C4-2B (cell line): ENCODE measurements around the gene KCTD11.
A peak's percentile ranks its signal among the peaks of the same experiment; 100 is the strongest.

Experiments used
- H3K27ac ChIP-seq: fragments of 450-650 bp; 2 replicates; pipeline ENCODE4 v1.5.1; 2017
- ZFX ChIP-seq: fragments of 450-650 bp; IDR thresholded peaks from 2 replicates; pipeline ENCODE4 v1.6.1; 2017
- TF ChIP-seq, protein P1 (sequence below): fragments of 450-650 bp; conservative IDR thresholded peaks from 2 replicates; pipeline ENCODE4 v1.5.1; 2017; ENCODE audit warnings: mild to moderate bottlenecking

Gene KCTD11

DNA sequence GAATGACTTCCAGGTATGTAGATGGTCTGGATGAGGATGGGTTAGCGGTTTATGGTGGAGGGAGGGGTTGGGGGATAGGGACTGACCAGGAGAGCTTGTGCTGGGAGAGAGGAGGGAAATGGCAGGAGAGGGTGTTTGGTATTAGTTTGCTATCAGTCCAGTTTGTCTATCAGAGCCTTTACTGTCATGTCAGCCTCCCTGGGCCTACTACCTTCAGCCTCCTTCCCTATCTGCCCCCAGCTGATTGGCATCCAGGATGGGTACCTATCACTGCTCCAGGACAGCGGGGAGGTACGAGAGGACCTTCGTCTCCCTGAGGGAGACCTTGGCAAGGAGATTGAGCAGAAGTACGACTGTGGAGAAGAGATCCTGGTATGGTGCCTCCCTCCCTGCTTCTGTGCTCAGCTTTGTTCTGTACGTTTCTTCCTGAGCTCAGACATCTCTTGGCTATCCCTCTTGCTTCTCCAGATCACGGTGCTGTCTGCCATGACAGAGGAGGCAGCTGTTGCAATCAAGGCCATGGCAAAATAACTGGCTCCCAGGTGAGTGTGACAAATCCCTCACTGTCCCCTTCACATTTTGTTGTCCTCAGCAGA, 40.8 kb upstream of the KCTD11 start:
- no peak for TF ChIP-seq ZFX
- TF ChIP-seq, protein P1, sequence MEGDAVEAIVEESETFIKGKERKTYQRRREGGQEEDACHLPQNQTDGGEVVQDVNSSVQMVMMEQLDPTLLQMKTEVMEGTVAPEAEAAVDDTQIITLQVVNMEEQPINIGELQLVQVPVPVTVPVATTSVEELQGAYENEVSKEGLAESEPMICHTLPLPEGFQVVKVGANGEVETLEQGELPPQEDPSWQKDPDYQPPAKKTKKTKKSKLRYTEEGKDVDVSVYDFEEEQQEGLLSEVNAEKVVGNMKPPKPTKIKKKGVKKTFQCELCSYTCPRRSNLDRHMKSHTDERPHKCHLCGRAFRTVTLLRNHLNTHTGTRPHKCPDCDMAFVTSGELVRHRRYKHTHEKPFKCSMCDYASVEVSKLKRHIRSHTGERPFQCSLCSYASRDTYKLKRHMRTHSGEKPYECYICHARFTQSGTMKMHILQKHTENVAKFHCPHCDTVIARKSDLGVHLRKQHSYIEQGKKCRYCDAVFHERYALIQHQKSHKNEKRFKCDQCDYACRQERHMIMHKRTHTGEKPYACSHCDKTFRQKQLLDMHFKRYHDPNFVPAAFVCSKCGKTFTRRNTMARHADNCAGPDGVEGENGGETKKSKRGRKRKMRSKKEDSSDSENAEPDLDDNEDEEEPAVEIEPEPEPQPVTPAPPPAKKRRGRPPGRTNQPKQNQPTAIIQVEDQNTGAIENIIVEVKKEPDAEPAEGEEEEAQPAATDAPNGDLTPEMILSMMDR, result no peak
- no peak overlapping the region for H3K27ac ChIP-seq

DNA sequence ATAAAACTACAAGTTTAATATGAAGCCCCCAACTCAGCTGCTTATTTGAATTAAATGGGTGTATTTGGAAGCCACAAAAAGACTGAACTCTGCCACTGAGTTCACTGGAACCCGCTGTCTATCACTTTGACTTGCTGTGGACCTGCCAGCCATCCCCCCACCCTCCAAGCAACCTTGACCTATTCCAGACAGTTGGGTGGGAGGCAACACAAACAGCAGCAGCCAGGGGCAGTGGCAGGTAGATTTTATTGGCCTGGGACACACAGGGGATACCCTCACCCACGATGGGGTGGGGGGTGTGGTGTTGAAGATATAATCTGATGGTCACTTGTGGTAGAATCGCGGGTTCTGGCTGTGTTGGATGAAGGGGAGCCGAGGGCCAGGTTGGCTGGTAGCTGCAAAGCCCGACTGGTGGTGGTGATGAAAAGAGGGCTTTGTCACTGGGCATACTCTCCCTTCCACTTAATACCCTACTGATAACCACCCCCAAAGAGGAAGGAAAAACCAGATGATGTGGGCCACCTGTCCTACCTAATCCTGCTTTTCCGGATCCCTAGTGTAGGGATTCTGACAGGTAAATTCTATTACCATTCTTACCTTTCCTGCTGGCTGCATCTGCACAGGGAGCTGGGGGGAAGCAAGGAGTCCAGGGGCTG, 39.4 kb upstream of the KCTD11 start:
- no peak overlapping the region for H3K27ac ChIP-seq
- TF ChIP-seq, protein P1, result no peak
- TF ChIP-seq ZFX, result no peak

DNA sequence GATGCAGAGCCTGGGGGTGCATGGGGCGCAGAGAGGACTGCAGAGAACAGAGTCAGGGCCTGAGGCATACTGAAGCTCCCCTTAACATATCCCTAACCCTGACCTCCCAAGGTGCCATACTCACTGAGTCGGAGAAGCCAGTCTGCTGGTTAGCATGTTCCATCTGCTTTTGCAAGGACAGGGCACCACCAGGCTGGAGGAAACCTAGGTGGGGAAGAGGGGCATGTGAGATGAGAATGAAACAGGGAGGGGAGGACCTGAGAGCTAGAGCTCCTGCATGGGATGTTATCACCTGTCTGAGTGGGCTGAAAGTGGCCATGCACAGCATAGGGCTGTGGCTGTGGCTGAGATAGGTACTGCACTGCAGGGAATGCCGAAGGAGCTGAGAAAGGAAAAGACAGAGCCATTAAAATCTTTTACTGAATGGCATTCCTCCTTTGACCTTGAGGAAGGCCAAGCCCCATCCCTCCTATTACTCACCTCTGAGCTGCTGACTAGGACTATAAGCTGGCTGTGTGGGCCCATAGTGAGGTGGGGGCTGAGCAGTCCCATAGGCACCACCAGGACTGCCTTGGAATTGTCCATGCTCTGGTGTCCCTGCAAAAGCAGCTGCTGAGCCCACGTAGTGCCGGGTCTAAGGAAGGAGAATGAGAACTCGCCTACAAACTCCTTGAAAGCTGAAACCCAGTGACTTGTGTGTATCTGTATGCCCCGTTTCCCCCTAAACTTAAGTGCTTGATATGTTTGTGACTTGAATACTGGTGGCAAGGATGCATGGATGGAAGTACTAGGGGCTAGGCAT, 38.7 kb upstream of the KCTD11 start:
- no peak overlapping the region for H3K27ac ChIP-seq
- TF ChIP-seq ZFX, result no peak
- TF ChIP-seq, protein P1, result no peak; the same call in 1 of the 2 replicates

DNA sequence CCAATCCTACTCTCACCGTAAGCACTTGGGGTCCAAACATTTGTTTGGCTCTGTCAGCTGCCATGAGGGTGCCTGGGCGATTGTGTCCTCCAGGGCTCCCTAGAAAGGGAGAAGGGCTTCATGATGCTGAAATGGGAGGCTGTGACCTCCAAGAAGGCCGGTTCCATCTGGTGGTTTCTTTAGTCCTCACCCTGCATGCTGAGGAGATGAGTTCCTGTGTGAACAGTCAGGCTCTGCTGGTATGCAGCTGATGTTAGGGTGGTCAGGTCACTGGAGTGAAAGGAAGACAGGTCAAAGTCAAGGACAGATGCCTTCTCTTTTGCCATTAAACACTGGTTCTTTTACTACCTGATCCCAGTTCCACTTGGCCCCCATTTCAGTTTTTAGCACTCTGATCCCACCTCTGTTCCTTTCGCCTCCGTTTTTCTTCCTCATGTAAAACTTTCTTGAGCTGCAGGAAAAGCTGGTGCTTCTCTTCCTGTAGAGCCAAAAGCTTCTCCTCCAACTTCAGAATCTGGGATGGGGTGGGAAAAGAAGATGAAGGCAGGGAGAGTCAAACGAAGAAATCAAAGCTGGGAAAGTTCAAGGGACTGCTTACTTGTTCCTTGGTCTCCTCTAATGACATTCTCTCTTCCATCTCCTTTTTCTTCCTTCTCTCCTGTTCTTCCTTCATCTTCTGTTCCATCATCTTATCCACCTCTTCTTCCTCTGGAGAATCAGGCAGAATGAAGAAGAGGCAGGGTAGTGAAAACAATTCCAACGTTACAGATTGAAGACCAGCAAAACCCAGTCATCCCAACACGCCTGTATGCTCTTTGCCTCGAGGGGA, 37.9 kb upstream of the KCTD11 start:
- H3K27ac ChIP-seq, result peak overlapping the region; percentile 85
- TF ChIP-seq, protein P1, result no peak
- TF ChIP-seq ZFX, result no peak

DNA sequence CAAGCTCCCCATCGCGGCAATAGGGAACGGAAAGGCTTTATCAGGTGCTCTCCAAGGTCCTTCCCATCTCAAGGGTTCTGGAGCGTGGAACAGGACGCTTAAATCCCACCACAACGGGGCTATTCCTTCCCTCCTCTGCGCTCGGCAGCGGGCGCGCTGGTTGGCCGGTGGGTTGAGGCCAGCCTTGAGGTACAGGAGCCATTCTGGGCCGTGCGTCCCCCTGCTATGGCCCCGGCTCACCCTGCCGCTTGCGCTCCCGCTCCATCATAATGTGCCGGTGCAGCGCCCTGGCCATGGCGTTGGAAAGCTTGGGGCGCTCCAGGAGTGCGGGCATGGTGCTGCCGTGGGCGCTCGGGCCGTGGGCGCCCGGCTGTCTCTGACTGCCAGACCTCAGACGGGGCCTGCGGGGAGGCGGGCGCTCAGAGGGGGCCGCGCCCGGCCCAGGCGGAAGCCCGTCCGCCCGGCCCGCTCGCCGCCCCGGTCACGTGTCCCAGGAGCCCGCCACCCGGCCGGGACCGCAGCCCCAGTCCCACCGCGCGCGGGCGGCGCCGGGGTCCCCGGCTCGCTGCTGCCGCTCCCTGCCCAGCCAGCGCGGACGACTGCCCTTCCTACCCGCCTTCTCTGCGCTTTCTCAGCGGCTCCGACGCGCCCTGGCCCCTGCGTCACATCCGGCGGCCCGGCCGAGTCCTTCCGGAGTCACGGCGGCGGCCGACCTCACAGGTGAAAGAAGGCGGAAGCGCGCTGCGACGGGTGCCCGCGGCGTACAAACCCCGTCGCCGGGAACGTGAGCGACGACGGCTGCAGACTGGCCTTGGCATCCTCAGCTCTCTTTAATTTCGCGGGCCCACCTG, 37.0 kb upstream of the KCTD11 start, which contains the start of gene GPS2:
Gene GPS2, minus strand, starts transcription at position 642 of the 851 bp plus-strand sequence. Its CDS starts 308 bp downstream, at position 334.
- TF ChIP-seq ZFX, result peak; percentile 75; the same call in 1 of the 2 replicates
- TF ChIP-seq, protein P1, result no peak
- peak within 1 kb of the TSS; percentile 85 for H3K27ac ChIP-seq

DNA sequence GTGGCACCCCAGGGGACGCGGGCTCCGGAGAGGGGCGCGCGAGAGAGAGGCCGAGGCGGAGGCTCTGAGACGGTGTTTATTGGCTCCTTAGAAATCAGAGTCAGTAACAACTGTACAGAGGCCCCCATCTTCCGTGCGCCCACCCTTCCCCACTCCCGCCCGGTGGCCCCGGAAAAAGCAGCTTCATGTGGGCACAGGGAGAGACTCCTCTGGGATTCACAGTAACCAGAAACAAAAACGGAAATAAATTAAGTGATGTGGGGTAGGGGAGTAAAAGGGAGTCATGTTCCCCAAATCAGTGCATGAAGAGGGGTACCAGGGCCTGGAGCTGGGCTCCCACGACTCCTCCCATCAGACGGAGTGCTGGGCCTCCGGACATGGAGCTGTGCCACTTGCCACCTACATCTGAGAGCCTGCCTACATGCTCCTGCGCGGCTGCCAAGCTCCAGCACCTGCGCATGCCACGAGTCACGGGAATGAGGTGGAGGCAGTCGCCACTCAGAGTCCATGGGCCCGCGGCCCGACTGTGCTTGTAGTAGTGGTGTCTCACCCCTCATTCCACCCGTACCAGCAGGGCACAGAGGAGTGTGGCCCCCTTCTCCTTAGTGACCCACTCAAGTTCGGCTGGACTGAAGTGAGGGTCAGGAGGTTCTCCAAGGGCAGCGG, 36.3 kb upstream of the KCTD11 start:
- peak overlapping the region; percentile 85 for H3K27ac ChIP-seq
- TF ChIP-seq, protein P1, result no peak
- no peak for TF ChIP-seq ZFX
